ENCODE results near the gene NSUN4. TPM values are rescaled to one million over a fixed set of nuclear protein-coding genes. Genes with fewer than 3 reads are reported as not detected.
"Not testable (repeated sequence)": the region's sequence is repeated elsewhere in the genome, so short reads cannot be mapped to it uniquely, and the experiment has no call there.

The NSUN4 gene
- total and polyA plus RNA-seq, 2 of the 13 experiments (the other 11 are each of a cell fraction or from before 2014, with no cell fraction given), result 21.5 to 23.5 TPM

- no peak overlapping the region for H2AFZ ChIP-seq (ENCODE audit: low read length)
- DNase-seq (ENCODE audit: low spot score) (no peak), ATAC-seq (no peak), FAIRE-seq (no peak)
- H3K27ac ChIP-seq (ENCODE audit: extremely low read length, insufficient read depth, low read length), result no peak overlapping the region
- no peaks in the 10 kb centered on the region for H3K79me2 ChIP-seq (ENCODE audit: insufficient read depth, low read length)
- no peak overlapping the region for H3K4me3 ChIP-seq (replicated peaks in 1 of 3; ENCODE audit: insufficient read depth in 1 of 3, low read depth in 2 of 3, low read length in 3 of 3)
- no peaks in the 10 kb centered on the region for H3K27me3 ChIP-seq (ENCODE audit: control insufficient read depth in 1 of 2, insufficient read depth in 2 of 2, low read length in 2 of 2)
- in situ Hi-C loops (cut with HindIII; ENCODE audit: extremely low pct_ligation_motif_present, low pct_unique_long_range_greater_than_20kb) (no loop called here), intact Hi-C loops (cut with micrococcal nuclease; ENCODE audit: unreplicated experiment) (no loop called here)
- no peaks in the 10 kb centered on the region for H4K20me1 ChIP-seq (ENCODE audit: insufficient read depth, low read length)
- peaks cover 14 to 33% of the 10 kb centered on the region in 2 experiments for H3K36me3 ChIP-seq (replicated peaks in 1 of 2; ENCODE audit: control insufficient read depth in 1 of 2, insufficient read depth in 2 of 2, low read length in 2 of 2)
- H3K4me2 ChIP-seq (ENCODE audit: low read depth, low read length), result no peak overlapping the region
- H3K9ac ChIP-seq (ENCODE audit: insufficient read depth, low read depth, low read length), result no peak overlapping the region
- CTCF ChIA-PET (ENCODE audit: low intra/inter-chr PET ratio, low total read pairs), result no interaction called here
- 97% methylated on average over 5 of the region's 5 CpGs for WGBS (ENCODE audit: low lambda C conversion rate)
- H3K4me1 ChIP-seq (ENCODE audit: insufficient read depth, low read length), result peaks cover 11% of the 10 kb centered on the region
- BruUV-seq (replicated peaks), result no TSS peak
- H3K9me3 ChIP-seq (ENCODE audit: low read length), result no peaks in the 10 kb centered on the region
- TF ChIP-seq ZNF24 (IDR thresholded peaks at IDR 0.05) (no peak), MTF2 (CRISPR knock-in tag; IDR thresholded peaks at IDR 0.05; ENCODE audit: borderline replicate concordance) (no peak), CCAR2 (optimal IDR thresholded peaks at IDR 0.05; ENCODE audit: low read depth, low read length) (no peak), JDP2 (CRISPR knock-in tag; IDR thresholded peaks at IDR 0.05; ENCODE audit: borderline replicate concordance) (no peak), SALL1 (CRISPR knock-in tag; IDR thresholded peaks at IDR 0.05) (no peak), ZFP90 (CRISPR knock-in tag; IDR thresholded peaks at IDR 0.05; ENCODE audit: borderline replicate concordance) (no peak), CBFB (CRISPR knock-in tag; IDR thresholded peaks at IDR 0.05) (no peak), ZNF777 (CRISPR knock-in tag; IDR thresholded peaks at IDR 0.05) (no peak), MED13 (CRISPR knock-in tag; IDR thresholded peaks at IDR 0.05) (no peak), ZBTB49 (CRISPR knock-in tag; IDR thresholded peaks at IDR 0.05; ENCODE audit: borderline replicate concordance) (no peak), ARHGAP35 (CRISPR knock-in tag; IDR thresholded peaks at IDR 0.05; ENCODE audit: borderline replicate concordance) (no peak), ZNF513 (CRISPR knock-in tag; conservative IDR thresholded peaks at IDR 0.05) (no peak), HDAC2 (CRISPR knock-in tag; IDR thresholded peaks at IDR 0.05) (no peak), HNF4G (IDR thresholded peaks at IDR 0.05; ENCODE audit: borderline replicate concordance, low read depth, low read length) (no peak), HNF4G (CRISPR knock-in tag; IDR thresholded peaks at IDR 0.05; ENCODE audit: borderline replicate concordance, low read depth) (no peak), ZNF260 (CRISPR knock-in tag; IDR thresholded peaks at IDR 0.05; ENCODE audit: borderline replicate concordance, low read depth) (no peak)
- POLR2A ChIA-PET, result no interaction called here
Measured at GRCh38 chr1:46364612-46365011, 24.0 kb downstream of the NSUN4 start.

- ATAC-seq; H3K27me3 ChIP-seq (ENCODE audit: control insufficient read depth in 1 of 2, insufficient read depth in 2 of 2, low read length in 2 of 2); in situ Hi-C loops (cut with HindIII; ENCODE audit: extremely low pct_ligation_motif_present, low pct_unique_long_range_greater_than_20kb); H3K79me2 ChIP-seq (ENCODE audit: insufficient read depth, low read length); intact Hi-C loops (cut with micrococcal nuclease; ENCODE audit: unreplicated experiment); H3K9ac ChIP-seq (ENCODE audit: insufficient read depth, low read depth, low read length); H4K20me1 ChIP-seq (ENCODE audit: insufficient read depth, low read length); H3K4me2 ChIP-seq (ENCODE audit: low read depth, low read length); FAIRE-seq; POLR2A ChIA-PET; H3K27ac ChIP-seq (ENCODE audit: extremely low read length, insufficient read depth, low read length); H3K4me3 ChIP-seq (replicated peaks in 1 of 3; ENCODE audit: insufficient read depth in 1 of 3, low read depth in 2 of 3, low read length in 3 of 3); H2AFZ ChIP-seq (ENCODE audit: low read length); H3K9me3 ChIP-seq (ENCODE audit: low read length); BruUV-seq (replicated peaks); CTCF ChIA-PET (ENCODE audit: low intra/inter-chr PET ratio, low total read pairs); DNase-seq (ENCODE audit: low spot score): not testable (repeated sequence)
- H3K36me3 ChIP-seq (replicated peaks in 1 of 2; ENCODE audit: control insufficient read depth in 1 of 2, insufficient read depth in 2 of 2, low read length in 2 of 2), result peaks cover 12 to 29% of the 10 kb centered on the region in 2 experiments
- peaks cover 19% of the 10 kb centered on the region for H3K4me1 ChIP-seq (ENCODE audit: insufficient read depth, low read length)
- 99% methylated on average over 8 of the region's 8 CpGs for WGBS (ENCODE audit: low lambda C conversion rate)
Measured at GRCh38 chr1:46365796-46366195, 25.2 kb downstream of the NSUN4 start.

Data from HepG2 (cell line).